Fibroblast of mammary gland (primary cell): ENCODE results near the gene ITIH6.
"Not testable (repeated sequence)": the region's sequence is repeated elsewhere in the genome, so short reads cannot be mapped to it uniquely, and the experiment has no call there.

Source experiments
- DNase-seq: peaks from one replicate; pipeline ENCODE4 v3.0.0-alpha.2; 2010; ENCODE audit warnings: low read depth
- H3K4me3 ChIP-seq: 2 replicates; pipeline ENCODE4 v1.5.1; 2011; ENCODE audit warnings: low read depth, mild to moderate bottlenecking, low read length, moderate library complexity; ENCODE audit not compliant: control insufficient read depth
- CTCF ChIP-seq: conservative IDR thresholded peaks from 2 replicates; pipeline ENCODE4 v1.5.1; 2011; ENCODE audit warnings: low read depth, low read length, inconsistent platforms; ENCODE audit not compliant: control insufficient read depth, insufficient read depth

The ITIH6 gene

GRCh38 chrX:54786967-54787366 lies 11.1 kb downstream of the ITIH6 start:
- no peak for DNase-seq
- H3K4me3 ChIP-seq, result no peak overlapping the region
- no peak for TF ChIP-seq CTCF

- peak; percentile 10 for DNase-seq
- TF ChIP-seq CTCF, result peak; percentile 21
- no peak overlapping the region for H3K4me3 ChIP-seq
These were observed 12.2 kb downstream of the ITIH6 start for GRCh38 chrX:54785901-54786300.

- TF ChIP-seq CTCF, result no peak
- DNase-seq, result no peak
- H3K4me3 ChIP-seq, result no peak overlapping the region
These were observed 20.9 kb downstream of the ITIH6 start for GRCh38 chrX:54776987-54777672.

DNA sequence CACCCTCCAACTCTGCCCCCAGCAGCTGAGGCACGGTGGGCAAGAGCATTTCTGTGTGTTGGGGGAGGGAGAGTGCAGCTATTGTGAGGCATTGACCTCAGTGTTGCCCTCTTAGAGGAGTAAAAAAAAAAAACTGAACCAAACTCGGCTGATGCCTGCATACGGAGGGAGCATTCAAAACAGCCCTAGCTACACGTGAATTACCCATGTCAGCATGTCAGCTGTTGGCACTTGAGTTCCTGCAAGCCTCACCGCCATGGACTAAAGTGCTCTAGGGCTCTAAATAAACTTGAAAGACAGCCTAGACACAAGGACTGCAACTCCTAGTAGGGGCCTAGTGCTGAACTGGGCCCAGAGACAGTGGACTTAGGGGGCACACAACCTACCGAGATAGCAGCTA lies 22.0 kb downstream of the ITIH6 start:
- H3K4me3 ChIP-seq, result no peak overlapping the region
- DNase-seq, result no peak
- TF ChIP-seq CTCF, result no peak

GRCh38 chrX:54774391-54775094 lies 23.5 kb downstream of the ITIH6 start:
- not testable (repeated sequence) for H3K4me3 ChIP-seq
- peak; percentile 44 for DNase-seq

DNA sequence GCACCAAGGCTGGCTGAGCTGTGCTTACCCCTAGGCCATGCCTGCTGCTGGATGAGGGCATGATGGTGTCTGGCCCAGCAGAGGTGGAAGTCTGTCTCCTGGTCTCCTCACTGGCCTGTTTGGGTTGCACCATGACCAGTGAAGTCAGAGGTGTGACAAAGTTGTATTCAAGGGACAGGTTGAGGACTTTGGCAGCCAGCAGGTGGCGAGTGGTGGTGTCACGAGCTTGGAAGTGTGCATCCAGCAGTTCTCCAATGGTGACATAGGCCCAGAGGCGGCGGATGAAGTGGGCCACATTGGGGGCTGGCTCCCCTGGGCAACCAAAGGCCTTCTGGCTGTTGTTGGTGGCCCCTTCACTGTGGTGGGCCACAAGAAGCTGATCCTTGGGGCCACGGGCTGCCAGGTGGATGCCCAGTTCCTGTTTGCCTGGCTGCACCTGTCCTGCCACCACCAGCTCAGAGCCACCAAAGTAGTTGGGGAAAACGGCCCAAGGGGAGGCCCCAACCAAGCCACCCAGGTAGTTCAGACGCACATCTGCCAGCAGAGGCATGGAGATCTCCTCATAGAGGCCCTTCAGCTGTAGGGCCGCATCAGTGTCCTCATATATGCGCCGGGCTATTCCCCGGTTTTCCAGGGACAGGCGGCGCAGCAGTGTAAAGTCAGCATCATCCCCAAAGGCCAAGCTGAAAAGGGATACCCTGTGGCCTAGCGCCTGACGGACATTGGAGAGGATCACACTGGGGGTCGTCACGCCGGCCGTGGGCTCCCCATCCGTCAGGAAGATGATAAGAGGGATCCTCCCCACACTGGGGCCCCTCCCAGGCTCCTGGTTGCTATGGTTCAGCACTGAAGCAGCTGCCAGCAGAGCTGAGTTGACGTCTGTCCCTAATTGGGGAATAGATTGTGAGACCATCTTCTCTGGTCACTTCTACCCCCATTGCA lies 39.7 kb downstream of the ITIH6 start:
- no peak for DNase-seq
- TF ChIP-seq CTCF, result no peak
- H3K4me3 ChIP-seq, result no peak overlapping the region

DNA sequence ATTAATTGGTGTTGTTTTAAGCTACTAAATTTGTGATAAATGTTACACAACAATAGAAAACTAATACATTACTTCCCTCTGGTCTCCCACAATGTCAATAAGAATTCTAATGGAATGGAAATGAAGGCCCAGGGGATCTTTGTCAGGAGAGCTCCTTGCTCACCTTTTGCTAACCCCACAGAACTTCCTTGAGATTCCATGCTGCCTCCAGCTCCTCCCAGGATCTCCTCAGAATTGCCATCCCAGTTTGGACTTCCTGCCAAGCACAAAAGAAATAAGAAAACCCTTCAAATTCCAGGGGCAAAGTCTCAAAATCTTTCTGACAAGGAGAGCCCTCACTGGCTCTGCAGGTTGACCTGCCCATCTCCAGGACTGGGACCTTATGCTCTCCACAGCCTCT lies 43.2 kb downstream of the ITIH6 start:
- DNase-seq, result no peak
- no peak overlapping the region for H3K4me3 ChIP-seq
- TF ChIP-seq CTCF, result no peak
